GM10847 (cell line): ENCODE results near the gene SHISAL1.

Experiments
- POLR2A ChIP-seq: IDR thresholded peaks from 2 replicates; pipeline ENCODE4 v1.6.1; 2011; ENCODE audit not compliant: insufficient read length; ENCODE audit errors: extremely low read depth

The SHISAL1 gene

DNA sequence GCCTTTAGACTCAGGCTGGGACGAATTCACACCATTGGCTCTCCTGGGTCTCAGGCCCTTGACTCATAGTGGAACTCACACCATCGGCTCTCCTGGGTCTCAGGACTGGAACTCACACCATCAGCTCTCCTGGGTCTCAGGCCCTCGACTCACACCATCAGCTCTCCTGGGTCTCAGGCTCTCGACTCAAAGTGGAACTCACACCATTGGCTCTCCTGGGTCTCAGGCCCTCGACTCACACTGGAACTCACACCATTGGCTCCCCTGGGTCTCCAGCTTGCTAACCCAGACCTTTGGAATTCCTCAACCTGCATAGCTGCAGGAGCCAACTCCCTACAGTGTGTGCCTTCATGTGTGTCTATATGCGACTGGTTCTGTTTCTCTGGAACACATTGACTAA is 56.7 kb downstream of the SHISAL1 start:
- TF ChIP-seq POLR2A, result no peak

DNA sequence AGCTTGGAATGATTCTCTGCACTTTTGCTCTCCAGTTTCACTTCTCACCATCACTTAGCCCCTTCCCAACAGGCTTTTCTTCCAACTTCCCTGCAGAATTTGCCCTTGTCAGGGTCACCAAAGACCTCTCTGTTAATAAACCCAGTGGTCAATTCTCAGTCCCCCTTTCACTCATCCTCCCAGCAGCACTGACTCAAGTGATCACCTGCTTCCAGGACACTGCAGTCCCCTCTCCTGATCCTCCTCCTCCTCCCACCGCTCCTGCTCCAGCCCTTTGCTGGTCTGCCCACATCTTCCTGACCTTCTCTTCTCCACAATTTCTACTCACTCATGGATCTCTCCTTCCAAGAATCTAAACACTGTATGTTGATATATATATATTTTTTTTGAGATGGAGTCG is 57.9 kb downstream of the SHISAL1 start:
- TF ChIP-seq POLR2A, result no peak

DNA sequence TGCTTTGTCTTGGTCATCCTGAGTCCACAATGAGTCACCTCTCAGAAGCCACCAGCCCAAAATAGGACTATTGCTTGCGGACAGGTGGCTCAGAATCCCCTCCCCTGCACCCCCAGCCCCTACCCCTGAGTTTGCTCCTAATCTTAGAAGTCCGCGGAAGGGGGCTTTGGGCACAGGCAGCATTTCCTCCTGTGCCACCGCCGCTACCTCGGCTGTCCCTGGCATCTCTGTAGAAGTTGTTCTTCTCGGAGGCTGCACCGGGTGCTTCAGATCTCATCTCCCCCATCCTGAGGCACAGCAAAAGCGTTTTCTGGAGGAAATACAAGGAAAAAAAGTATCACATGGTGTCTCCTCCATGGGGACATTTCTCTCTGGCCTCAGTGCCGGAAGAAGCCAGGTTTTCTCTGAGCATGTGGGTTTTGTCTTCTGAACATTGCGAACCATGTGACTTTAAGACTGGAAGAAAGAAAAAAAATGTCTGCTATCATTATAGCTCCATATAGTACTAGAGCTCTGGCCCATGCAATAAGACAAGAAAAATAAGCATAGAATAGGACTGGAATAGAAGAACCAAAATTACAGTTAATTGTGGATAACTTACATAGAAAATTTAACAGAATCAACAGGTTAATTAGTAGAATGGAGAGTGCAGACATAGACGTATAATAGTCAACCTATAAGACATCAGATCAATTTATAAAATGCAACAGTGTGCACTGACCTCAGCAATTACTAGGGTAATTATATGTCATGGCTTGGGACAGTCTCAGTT is 63.2 kb downstream of the SHISAL1 start:
- TF ChIP-seq POLR2A, result no peak

DNA sequence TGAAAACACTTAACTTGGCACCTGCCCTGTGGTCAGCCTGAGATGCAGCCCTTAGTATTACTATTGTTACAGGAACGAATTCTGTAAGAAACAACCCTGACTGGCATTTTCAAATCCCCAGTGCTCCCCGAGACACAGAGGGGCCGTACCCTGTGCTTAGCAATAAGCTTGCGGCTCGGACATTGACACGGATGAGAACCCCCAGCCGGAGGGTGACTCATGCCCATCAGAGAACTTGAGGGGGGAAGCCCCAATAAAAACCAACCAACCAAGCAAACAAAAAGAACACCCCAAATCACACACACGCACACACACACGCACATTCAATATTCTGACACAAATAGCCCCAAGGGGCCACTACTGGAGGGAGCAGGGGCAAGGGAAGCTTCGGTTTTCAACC is 63.8 kb downstream of the SHISAL1 start:
- no peak for TF ChIP-seq POLR2A

DNA sequence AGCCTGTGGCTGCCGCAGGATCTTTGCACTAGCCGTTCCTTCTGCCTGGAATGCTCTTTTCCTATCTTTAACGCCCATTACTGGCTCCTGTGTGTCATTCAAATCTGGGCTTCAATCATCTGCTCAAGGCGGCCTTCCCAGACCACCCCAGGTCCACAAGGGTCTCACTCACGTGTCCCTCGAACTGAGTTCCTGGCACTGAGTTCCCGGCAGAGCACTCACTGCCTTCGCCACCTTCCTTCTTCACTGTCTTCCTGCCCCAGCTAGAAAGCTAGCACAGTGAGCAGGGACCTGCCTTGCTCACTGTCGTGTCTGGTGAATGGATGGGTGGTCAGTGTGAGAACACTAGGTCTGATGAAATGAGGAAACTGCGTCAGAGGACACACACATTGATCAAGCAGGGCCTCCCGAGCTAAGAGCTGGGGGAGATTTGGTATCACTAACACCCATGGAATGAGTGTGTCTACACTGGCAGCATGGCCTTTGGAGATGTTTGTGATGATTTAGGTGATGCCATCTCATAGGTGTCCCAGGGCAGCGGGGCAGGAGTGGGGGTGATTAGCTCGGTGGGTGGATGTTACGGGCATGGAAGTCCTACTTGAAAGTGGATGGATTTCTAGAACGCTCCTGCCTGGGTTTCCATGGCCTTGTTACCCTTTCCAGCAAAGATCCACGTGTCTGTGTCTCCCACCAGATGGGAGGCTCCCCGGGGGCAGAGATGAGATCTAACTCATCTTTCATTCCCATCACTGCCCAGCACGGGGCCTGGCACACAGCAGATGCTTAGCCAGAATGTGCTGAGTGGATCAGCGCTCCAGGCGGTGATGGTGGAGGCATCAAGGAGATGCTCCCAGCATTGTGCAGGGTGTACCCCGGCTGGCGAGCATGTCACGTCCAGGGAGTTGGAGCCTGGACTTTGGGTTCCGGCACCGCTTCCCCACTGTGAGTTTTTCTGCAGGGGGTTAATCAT is 64.5 kb downstream of the SHISAL1 start:
- no peak for TF ChIP-seq POLR2A

DNA sequence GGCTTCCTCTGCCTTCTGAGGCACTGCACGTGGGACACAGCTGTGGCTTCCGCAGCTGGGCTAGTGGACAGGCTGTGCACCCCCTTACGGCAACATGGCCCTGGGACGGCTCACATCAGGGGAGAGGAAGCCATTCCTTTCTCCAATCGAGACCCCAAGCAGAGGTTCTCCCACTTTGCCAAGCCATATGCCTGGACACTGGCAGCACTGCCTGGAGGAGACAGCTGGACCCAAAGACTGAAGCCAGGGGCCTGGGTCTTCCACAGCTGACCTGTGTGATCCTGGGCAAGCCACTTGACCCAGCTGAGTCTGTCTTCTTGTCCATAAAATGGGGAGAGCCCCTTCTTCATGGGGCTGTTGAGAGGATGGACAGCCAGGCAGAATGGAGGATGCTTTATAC is 65.4 kb downstream of the SHISAL1 start:
- no peak for TF ChIP-seq POLR2A

DNA sequence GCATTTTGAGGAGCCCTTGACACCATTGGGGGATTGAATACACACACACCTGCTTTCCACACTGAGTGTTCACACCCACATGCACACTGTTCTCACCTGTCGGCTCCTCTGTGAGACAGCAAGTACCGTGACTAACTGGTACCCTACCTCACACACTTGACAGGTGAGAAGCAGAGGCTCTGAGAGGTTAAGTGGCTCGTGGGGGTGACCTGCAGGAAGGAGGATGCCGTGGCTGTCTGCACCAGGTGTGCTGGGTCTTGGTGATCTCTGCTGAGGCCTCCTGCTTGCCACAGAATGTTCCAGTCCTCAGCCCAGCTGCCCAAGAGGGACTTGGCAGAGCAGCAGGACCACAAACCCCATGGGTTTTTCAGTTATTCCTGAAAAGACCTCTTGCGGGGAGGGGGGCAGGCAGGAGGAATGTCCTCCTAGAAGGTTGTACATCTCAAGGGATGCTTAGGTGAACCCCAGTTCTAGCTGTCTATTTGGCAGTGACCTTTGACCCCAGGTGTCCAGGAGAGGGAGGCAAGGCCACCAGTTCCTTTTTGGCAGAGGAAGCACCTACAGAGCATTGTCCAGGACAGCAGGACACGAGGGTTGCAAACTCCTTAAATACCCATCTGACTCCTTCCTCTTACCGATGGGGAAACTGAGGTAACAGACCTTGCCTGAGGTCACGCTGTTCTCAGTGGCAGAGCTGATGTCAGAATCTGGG is 66.0 kb downstream of the SHISAL1 start:
- TF ChIP-seq POLR2A, result no peak

DNA sequence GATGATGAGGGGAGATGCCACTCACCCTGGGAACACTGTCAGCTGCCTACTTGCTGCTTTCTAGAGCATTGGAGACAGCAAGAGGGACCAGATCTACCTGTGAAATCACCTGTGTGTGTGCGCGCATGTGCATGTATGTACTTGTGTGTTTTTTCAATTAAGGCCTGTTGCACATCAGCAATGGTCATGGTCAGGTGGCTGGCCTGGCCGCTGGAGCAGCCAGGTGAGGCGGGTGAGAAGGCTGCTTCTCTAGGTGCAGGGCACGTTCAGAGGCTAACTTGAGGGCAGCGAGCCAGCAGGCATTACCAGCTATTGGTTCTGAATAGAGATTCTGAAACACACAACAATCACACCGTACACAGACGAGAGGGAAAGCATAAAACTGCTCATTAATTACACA is 66.9 kb downstream of the SHISAL1 start:
- TF ChIP-seq POLR2A, result no peak

DNA sequence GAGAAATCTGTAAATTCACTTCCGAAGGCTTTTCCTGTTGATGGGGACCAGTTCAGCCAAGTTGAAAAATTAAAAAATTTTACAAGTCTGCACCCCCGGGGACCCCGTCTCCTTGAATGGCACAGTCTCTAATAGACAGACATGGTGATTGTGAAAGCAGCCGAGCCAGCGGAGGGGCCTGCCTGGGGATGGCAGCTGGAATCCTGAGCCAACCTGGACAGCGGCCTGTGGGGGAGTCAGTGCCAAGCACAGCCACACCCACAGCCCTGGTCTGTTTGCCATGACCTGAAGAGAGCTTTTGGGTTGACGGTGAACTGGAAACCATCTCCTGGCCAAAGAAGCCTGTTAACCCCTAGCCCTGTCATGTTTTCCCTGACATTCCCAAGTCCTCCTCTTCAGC is 67.3 kb downstream of the SHISAL1 start:
- TF ChIP-seq POLR2A, result no peak

DNA sequence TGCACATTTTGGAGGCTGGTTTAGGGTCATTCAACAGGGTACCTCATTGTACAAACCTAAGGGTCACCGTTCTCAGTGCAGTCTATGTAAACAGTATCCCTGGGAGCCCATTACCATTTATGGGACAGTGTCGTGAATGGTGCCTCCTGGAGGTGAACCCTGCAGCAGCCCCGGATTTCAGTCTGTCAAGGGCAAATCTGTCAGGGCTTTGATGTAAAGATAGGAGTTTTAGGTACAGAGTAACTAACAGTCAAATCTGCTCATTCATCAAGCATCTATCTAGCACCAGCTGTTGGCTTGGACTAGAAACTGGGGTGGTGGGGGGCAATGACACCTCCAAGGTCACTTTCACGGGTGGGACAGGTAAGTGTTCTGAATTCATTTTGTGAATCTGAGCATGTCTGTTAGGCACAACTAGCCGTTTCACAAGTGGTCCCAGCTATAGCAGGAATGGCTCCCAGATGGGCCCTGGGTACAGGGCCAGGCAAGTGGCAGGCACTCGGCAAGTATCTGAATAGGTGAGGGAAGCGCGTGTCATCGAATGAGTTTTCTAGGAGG is 68.4 kb downstream of the SHISAL1 start:
- no peak for TF ChIP-seq POLR2A

DNA sequence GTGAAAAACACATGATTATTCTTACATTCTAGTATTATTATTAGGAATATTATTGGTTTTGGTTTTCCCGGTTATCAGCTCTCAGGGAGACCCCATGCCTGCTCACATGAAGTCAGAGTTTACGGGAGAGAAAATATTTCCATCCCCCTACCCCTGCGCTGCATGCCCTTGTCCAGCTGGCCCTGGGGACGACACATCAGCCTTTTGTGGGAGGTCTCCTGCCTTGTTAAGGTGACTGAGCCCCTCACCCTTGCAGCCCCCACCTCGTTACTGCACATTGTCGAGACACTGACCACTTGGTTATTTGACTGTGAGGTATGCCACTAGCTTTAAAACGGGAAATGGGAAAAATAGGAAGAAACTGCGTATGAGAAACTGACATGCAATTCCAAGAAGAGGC is 69.0 kb downstream of the SHISAL1 start:
- TF ChIP-seq POLR2A, result no peak

DNA sequence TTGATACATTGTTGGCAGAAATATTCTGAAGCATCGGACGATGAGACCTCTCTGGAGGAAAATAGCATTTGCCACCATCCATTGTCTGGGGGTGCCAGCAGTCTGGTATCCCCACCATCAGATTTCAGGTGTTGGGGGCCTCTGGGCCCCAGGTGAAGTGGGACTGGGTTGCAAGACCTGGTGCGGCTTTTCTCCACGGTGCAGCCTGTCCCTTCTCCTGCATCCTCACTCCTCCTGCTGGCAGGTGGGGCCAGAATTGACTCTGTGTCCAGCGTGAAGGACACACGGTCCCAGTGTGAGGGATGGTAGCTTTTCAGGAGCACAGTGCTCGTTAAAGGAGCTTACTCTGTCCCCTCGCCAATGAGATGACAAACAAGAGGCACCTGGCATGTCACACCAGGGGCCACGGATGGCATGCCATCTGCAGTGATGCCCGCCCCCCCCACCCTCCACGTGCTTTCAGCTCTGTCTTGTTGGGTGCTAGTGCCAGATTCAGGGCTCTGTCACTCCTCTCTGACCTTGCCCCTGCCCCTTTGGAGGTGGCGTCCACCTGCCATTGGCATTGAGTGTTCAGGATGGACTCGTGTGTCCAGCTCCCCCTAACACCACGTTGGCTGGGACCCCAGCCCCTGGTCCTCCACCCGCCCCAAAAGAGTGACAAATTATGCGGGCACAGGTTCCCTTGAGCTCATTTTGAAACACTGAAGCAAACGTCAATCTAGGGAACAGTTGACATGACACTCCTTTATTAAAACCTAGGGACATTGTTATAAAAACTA is 69.6 kb downstream of the SHISAL1 start:
- TF ChIP-seq POLR2A, result no peak

DNA sequence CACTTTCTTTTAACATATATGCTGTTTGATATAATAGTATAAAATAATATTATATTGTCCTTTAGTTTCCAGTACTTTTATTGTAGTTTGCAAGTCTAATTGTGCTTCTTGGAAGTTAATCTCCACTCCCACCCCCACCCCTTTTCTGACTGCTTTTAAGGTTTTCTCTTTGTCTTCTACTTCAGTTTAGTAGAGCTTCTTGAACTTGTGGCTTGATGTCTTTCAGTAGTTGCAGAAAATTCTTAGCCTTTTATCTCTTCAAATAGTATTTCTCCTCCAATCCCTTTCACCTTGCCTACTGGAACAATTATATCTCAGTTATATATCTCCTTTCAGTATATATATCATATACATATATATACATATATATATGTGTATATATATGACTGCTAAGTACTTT is 75.5 kb downstream of the SHISAL1 start:
- TF ChIP-seq POLR2A, result no peak

DNA sequence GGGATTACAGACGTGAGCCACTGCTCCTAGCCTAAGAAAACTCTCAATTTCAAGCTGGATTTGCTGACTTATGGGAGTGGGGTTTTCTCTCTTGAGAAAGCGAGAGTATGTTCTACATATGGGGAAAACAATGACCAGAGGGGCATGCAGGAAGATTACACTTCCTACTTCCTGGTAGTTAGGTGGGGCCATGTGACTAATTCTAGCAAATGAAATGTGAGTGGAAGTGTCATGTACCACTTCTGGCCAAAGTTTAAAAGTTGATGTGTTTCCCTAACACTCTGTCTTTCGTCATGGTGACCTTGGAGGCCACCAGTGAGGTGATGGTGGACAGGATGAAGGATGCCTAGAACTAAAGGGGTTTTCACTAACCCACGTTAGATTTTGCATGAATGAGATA is 81.5 kb downstream of the SHISAL1 start:
- TF ChIP-seq POLR2A, result no peak
